ENCODE results near the gene CEBPG. TPM values are rescaled to one million over a fixed set of nuclear protein-coding genes. Genes with fewer than 3 reads are reported as not detected.

CEBPG gene
- total RNA-seq, 1 donor from 2014 or later = 30.4 TPM

DNA sequence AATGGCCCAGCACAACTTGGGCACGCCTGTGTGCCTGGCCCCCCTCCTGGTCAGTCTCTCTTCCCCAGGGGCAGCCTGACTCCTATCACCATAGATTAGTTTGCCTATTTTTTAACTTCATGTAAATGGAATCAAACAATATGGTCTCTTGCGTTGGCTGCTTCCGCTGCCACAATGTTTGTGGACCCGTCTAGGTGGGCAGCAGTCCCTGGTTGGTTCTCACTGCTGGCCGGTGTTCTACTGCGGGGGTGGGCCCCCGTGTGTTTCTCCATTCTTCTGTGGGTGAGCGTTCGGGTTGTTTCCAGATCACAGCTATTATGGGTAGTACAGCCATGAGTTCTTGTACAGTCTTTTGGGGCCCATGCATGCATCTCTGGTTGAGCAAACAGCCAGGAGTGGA, 47.3 kb downstream of the CEBPG start:
- H3K27ac Mint-ChIP-seq = no peak overlapping the region
- H3K27me3 Mint-ChIP-seq (ENCODE audit: insufficient read depth) = no peaks in the 10 kb centered on the region
- no peak overlapping the region for H3K4me3 Mint-ChIP-seq

DNA sequence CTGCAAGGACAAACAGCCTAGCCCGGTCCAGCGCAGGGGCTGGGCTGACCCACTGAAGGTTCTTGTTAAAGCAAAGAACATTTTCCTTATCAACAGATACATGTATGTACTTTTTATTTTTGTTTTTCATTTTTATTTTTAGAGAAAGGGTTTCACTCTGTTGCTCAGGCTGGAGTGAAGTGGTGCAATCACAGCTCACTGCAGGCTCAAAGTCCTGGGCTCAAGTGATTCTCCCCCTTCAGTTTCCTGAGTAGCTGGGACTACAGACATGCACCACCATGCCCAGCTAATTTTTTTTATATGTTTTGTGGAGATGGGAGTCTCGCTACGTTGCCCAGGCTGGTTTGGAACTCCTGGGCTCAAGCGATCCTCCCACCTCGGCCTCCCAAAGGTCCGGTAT, 47.9 kb downstream of the CEBPG start:
- Mint-ChIP-seq H3K36me3 (ENCODE audit: low read depth) (no peaks in the 10 kb centered on the region), H3K27ac (no peak overlapping the region), H3K4me3 (no peak overlapping the region), H3K27me3 (ENCODE audit: insufficient read depth) (no peaks in the 10 kb centered on the region), H3K9me3 (no peaks in the 10 kb centered on the region), H3K4me1 (ENCODE audit: low read depth) (peaks cover 4% of the 10 kb centered on the region)
- no peak for DNase-seq (ENCODE audit: low spot score)
- intact Hi-C loops (cut with micrococcal nuclease) = no loop called here

More for the DNA sequence above, 47.3 kb downstream of the CEBPG start:
- intact Hi-C loops (cut with micrococcal nuclease) = no loop called here
- Mint-ChIP-seq H3K9me3 (no peaks in the 10 kb centered on the region), H3K36me3 (ENCODE audit: low read depth) (no peaks in the 10 kb centered on the region), H3K4me1 (ENCODE audit: low read depth) (peaks cover 6% of the 10 kb centered on the region)
- no peak for DNase-seq (ENCODE audit: low spot score)

DNA sequence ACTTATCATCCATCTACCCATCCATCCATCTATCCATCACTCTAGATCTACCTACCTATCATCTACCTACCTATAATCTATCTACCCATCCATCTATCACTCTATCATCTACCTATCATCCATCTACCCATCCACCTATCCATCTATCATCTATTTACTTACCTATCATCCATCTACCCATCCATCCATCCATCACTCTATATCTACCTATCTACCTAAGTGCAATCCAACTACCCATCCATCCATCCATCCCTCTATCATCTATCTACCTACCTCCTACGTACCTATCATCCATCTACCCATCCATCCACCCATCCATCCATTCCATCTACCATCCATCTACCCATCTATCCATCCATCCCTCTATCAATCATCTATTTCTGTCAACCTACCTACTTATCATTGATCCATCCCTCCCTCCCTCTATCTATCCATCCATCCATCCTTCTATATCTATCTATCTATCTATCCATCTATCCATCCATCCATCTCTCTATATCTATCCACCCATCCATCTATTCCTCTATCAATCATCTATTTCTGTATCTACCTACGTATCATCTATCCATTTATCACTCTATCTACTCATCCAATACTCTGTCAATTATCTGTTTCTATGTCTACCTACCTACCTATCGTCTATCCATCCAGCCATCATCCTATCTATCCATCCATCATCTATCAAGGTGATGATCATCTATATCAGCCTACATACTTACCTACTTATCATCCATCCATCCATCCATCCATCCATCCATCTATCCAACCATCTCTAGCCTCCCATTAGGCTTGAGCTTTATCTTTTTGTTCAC, 49.1 kb downstream of the CEBPG start:
- no peak for DNase-seq (ENCODE audit: low spot score)
- H3K9me3 Mint-ChIP-seq = no peaks in the 10 kb centered on the region
- intact Hi-C loops (cut with micrococcal nuclease) = no loop called here
- H3K4me1 Mint-ChIP-seq (ENCODE audit: low read depth) = no peaks in the 10 kb centered on the region
- H3K27ac Mint-ChIP-seq = no peak overlapping the region
- no peak overlapping the region for H3K4me3 Mint-ChIP-seq
- H3K27me3 Mint-ChIP-seq (ENCODE audit: insufficient read depth) = no peaks in the 10 kb centered on the region
- no peaks in the 10 kb centered on the region for H3K36me3 Mint-ChIP-seq (ENCODE audit: low read depth)

- H3K27me3 Mint-ChIP-seq (ENCODE audit: insufficient read depth) = no peaks in the 10 kb centered on the region
- H3K9me3 Mint-ChIP-seq = no peaks in the 10 kb centered on the region
- intact Hi-C loops (cut with micrococcal nuclease) = no loop called here
- DNase-seq (ENCODE audit: low spot score) = no peak
- no peak overlapping the region for H3K27ac Mint-ChIP-seq
- H3K4me1 Mint-ChIP-seq (ENCODE audit: low read depth) = no peaks in the 10 kb centered on the region
- no peak overlapping the region for H3K4me3 Mint-ChIP-seq
- no peaks in the 10 kb centered on the region for H3K36me3 Mint-ChIP-seq (ENCODE audit: low read depth)
Measured at GRCh38 chr19:33424181-33424580, 50.7 kb downstream of the CEBPG start.

DNA sequence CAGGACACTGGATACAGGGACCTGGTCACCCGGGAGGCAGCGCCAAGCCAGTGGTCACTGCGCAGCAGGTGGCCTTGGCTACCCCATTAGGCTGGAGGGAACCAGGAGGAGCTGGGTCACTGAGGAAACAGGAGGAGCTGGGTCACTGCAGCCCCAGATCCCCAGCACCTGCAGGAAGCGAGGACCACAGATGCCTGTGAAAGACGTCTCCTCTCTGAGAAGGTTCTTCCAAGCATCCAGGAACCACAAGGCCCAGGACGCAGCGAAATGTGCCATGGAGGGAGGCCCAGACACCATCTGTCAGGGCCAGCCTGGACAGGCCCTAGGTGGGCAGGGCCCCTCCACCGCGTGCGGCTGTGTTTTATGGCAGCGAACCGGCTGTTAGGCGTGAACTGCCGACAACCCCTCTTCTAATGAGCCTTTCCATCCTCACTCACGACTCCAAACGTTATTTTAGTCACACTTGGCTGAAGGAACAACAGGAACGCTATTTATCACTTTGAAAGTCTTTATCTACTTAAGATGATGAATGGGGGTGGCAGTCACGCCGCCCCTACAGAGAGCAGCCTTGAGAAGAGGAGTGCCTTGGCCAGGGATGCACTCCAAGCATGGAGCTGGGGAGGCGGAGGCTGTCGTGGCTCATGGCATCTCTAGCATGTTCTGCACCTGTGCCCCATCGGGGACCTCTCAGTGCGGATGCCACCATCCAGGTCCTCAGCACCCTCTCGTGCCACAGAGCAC, 53.3 kb downstream of the CEBPG start:
- intact Hi-C loops (cut with micrococcal nuclease) = no loop called here
- no peak for DNase-seq (ENCODE audit: low spot score)
- Mint-ChIP-seq H3K9me3 (no peaks in the 10 kb centered on the region), H3K27me3 (ENCODE audit: insufficient read depth) (peaks cover 2% of the 10 kb centered on the region), H3K27ac (no peak overlapping the region), H3K4me1 (ENCODE audit: low read depth) (peaks cover 6% of the 10 kb centered on the region), H3K36me3 (ENCODE audit: low read depth) (no peaks in the 10 kb centered on the region), H3K4me3 (no peak overlapping the region)

- intact Hi-C loops (cut with micrococcal nuclease) = no loop called here
- no peak overlapping the region for H3K4me3 Mint-ChIP-seq
- no peaks in the 10 kb centered on the region for H3K9me3 Mint-ChIP-seq
- DNase-seq (ENCODE audit: low spot score) = no peak
- peaks cover 6% of the 10 kb centered on the region for H3K4me1 Mint-ChIP-seq (ENCODE audit: low read depth)
- H3K36me3 Mint-ChIP-seq (ENCODE audit: low read depth) = no peaks in the 10 kb centered on the region
- H3K27ac Mint-ChIP-seq = no peak overlapping the region
- peaks cover 2% of the 10 kb centered on the region for H3K27me3 Mint-ChIP-seq (ENCODE audit: insufficient read depth)
Measured at GRCh38 chr19:33427801-33428626, 54.5 kb downstream of the CEBPG start.

- H3K27me3 Mint-ChIP-seq (ENCODE audit: insufficient read depth) = peaks cover 2% of the 10 kb centered on the region
- no peak for DNase-seq (ENCODE audit: low spot score)
- H3K4me1 Mint-ChIP-seq (ENCODE audit: low read depth) = peaks cover 6% of the 10 kb centered on the region
- no peaks in the 10 kb centered on the region for H3K9me3 Mint-ChIP-seq
- H3K4me3 Mint-ChIP-seq = no peak overlapping the region
- intact Hi-C loops (cut with micrococcal nuclease) = no loop called here
- no peaks in the 10 kb centered on the region for H3K36me3 Mint-ChIP-seq (ENCODE audit: low read depth)
- no peak overlapping the region for H3K27ac Mint-ChIP-seq
Measured at GRCh38 chr19:33428627-33429125, 55.2 kb downstream of the CEBPG start.

DNA sequence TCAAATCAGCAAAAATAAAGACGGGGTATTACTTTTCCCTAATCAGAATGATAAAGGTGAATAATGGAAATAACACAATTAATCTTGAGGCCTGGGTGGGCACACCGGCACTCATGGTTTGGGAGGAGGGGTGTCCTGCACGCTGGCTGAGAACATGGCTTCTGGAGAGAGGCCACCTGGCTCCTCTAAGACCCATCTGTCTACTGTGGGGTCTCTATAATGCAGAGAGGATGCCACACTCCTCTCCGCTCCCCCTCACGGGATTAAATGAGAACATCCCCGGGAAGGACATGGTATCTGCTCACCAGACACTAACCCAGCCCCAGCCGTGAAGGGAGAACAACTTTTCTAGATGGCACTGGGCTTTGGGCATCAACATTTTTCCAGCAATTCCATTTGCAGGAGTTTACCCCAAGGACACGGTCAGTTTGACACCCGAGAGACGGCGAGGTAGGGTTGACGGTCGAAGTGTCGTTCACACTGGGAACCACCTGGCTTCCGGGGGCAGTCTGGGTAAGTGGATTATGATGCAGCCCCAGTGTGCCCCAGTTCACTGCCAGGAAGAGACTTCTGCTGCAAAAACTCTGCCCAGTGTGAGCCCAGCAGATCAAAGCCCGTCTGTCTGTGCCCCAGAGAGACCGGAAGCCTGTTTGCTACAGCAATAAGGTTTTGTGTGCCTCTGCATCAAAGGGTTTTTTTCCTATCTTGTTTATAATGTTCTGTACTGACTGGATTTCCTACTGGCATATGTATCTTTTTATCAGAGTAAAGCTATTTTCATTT, 56.6 kb downstream of the CEBPG start:
- Mint-ChIP-seq H3K27me3 (ENCODE audit: insufficient read depth) (peaks cover 2% of the 10 kb centered on the region), H3K9me3 (no peaks in the 10 kb centered on the region), H3K27ac (no peak overlapping the region), H3K4me3 (no peak overlapping the region), H3K36me3 (ENCODE audit: low read depth) (no peaks in the 10 kb centered on the region), H3K4me1 (ENCODE audit: low read depth) (peaks cover 6% of the 10 kb centered on the region)
- no peak for DNase-seq (ENCODE audit: low spot score)
- intact Hi-C loops (cut with micrococcal nuclease) = no loop called here

- peaks cover 6% of the 10 kb centered on the region for H3K4me1 Mint-ChIP-seq (ENCODE audit: low read depth)
- peaks cover 2% of the 10 kb centered on the region for H3K27me3 Mint-ChIP-seq (ENCODE audit: insufficient read depth)
- H3K9me3 Mint-ChIP-seq = no peaks in the 10 kb centered on the region
- H3K36me3 Mint-ChIP-seq (ENCODE audit: low read depth) = no peaks in the 10 kb centered on the region
- DNase-seq (ENCODE audit: low spot score) = peak; percentile 37
- no peak overlapping the region for H3K4me3 Mint-ChIP-seq
- no peak overlapping the region for H3K27ac Mint-ChIP-seq
- intact Hi-C loops (cut with micrococcal nuclease) = no loop called here
Measured at GRCh38 chr19:33430674-33431277, 57.3 kb downstream of the CEBPG start.

GRCh38 chr19:33432015-33432414, 58.5 kb downstream of the CEBPG start:
- Mint-ChIP-seq H3K4me3 (no peak overlapping the region), H3K9me3 (no peaks in the 10 kb centered on the region), H3K27me3 (ENCODE audit: insufficient read depth) (peaks cover 2% of the 10 kb centered on the region), H3K4me1 (ENCODE audit: low read depth) (peaks cover 6% of the 10 kb centered on the region), H3K27ac (no peak overlapping the region), H3K36me3 (ENCODE audit: low read depth) (no peaks in the 10 kb centered on the region)
- no peak for DNase-seq (ENCODE audit: low spot score)
- intact Hi-C loops (cut with micrococcal nuclease) = no loop called here
